EL (cell line): ENCODE measurements around the gene GALE.
"Not testable (repeated sequence)": the region's sequence is repeated elsewhere in the genome, so short reads cannot be mapped to it uniquely, and the experiment has no call there.

Experiments
- DNase-seq: peaks from one replicate; pipeline ENCODE4 v3.0.0-alpha.2; 2016

Gene GALE

GRCh38 chr1:23791516-23792047 lies 9.0 kb downstream of the GALE start:
- peak; percentile 53 for DNase-seq

GRCh38 chr1:23790696-23791515 lies 9.6 kb downstream of the GALE start, which contains the start of gene LYPLA2:
TSS of gene LYPLA2 (plus strand) at chr1:23791145. CDS start at chr1:23792683, 1,538 bp downstream.
- peak; percentile 93 for DNase-seq

- no peak for DNase-seq
Observed at GRCh38 chr1:23788695-23789094, 11.9 kb downstream of the GALE start.

GRCh38 chr1:23787701-23788100 lies 12.9 kb downstream of the GALE start:
- DNase-seq: no peak

GRCh38 chr1:23784846-23785245 lies 15.7 kb downstream of the GALE start:
- DNase-seq: no peak

- not testable (repeated sequence) for DNase-seq
Observed at GRCh38 chr1:23783141-23783540, 17.4 kb downstream of the GALE start.

GRCh38 chr1:23779826-23780371 lies 20.7 kb downstream of the GALE start:
- DNase-seq: peak; percentile 63

- peak; percentile 83 for DNase-seq
Observed at GRCh38 chr1:23777979-23778814, 22.4 kb downstream of the GALE start, which contains the start of gene PITHD1. TSS of gene PITHD1 (plus strand) at chr1:23778418. CDS start at chr1:23778516, 98 bp downstream.

GRCh38 chr1:23776217-23776616 lies 24.3 kb downstream of the GALE start:
- no peak for DNase-seq

- no peak for DNase-seq
Observed at GRCh38 chr1:23774174-23774880, 26.2 kb downstream of the GALE start.

GRCh38 chr1:23772854-23773242 lies 27.7 kb downstream of the GALE start:
- DNase-seq: no peak

GRCh38 chr1:23772049-23772853 lies 28.3 kb downstream of the GALE start:
- peak; percentile 80 for DNase-seq

- DNase-seq: no peak
Observed at GRCh38 chr1:23768733-23769132, 31.8 kb downstream of the GALE start.

GRCh38 chr1:23763041-23763577 lies 37.4 kb downstream of the GALE start:
- no peak for DNase-seq

GRCh38 chr1:23759277-23759676 lies 41.3 kb downstream of the GALE start:
- DNase-seq: no peak

- DNase-seq: no peak
Observed at GRCh38 chr1:23757812-23758211, 42.7 kb downstream of the GALE start.

GRCh38 chr1:23756676-23757075 lies 43.9 kb downstream of the GALE start:
- DNase-seq: peak; percentile 75

GRCh38 chr1:23752909-23753308 lies 47.6 kb downstream of the GALE start:
- no peak for DNase-seq

GRCh38 chr1:23751815-23752200 lies 48.7 kb downstream of the GALE start:
- DNase-seq: no peak

- peak; percentile 61 for DNase-seq
Observed at GRCh38 chr1:23751050-23751814, 49.3 kb downstream of the GALE start.

- DNase-seq: no peak
Observed at GRCh38 chr1:23748016-23748415, 52.5 kb downstream of the GALE start.
